ENCODE measurements around the gene ATXN7.

Gene ATXN7

DNA sequence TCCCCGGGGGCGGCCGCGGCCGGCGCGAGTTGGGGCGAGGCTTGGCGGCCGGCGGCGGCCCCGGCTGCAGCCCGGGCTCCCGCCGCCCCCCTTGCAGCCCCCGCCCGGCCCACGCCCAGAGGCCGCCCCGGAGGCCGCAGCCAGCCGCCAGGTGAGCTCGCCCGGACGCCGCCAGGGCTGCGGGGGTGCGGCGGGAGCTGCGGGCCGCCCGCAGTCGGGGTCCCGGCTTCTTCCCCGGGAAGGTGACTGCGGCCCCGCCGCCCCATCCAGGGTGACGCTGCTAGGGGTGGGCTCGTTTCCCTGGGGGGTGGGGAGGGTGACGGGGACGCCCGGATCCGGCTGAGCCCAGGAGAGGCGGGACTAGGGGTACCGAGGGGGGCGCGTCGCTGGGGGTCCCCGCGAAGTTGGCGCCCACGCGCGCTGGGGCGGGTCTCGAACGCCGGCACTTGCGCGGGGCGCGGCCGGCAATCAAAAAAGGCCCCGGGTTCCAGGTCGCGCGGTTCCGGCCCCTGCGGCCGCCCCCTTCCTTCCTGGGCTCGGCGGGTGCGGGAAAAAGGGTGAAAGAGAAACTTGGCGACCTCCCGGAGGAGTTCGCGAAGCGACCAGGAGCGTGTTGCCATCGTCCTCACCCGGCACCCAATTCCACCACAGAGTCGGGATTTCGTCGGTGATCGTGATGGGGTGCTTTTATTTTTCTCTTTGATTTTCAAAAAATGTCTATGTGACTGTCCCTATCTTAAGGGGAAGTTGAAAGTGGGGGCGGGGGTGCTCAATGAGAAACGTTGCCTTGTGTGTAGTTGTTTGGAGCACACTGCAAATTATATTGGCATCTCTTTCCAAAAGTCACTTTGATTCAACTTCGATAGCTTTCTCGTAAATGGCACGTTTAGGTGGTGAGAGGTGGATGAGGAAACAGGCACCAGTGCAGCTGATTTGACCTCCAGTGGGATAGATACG, 619 bp downstream of the ATXN7 start:
- peak in 1 of 2 donors; percentile 27 for DNase-seq (ENCODE audit: low read depth in 2 of 2, low spot score in 1 of 2)

DNA sequence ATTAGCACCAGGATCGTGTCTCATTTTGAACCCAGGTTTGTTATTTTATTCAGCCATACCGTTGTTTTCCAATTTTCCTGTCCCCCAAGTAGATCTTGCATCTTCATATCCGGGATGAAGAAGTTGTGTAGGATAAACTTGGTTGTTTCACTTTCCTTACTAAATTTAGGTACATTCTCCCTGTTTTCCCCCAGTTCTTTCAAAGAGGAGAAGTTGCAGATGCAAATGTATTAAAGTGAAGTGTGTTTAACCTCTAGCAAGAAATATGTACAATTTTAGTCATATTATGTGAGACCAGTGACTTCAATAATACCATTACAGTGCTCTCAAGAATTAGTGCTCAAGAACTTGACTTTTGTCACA, 1.3 kb downstream of the ATXN7 start:
- DNase-seq (ENCODE audit: low read depth in 2 of 2, low spot score in 1 of 2): no peak

DNA sequence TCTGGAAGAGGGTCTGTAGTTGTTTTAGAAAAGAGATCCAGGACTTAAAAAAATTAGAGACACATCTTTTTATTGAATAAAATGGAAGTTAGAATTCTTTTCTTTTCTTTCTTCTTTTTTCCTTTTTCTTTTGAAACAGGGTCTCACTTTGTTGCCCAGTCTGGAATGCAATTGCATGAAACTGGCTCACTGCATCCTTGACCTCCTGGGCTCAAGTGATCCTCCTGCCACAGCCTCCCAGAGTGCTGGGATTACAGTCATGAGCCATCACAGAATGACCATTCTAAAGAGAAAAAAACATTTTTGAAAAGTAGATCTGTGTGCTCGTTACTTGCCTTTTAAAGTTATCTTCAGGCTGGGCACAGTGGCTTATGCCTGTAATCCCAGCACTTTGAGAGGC, 3.6 kb downstream of the ATXN7 start:
- no peak for DNase-seq (ENCODE audit: low read depth in 2 of 2, low spot score in 1 of 2)

DNA sequence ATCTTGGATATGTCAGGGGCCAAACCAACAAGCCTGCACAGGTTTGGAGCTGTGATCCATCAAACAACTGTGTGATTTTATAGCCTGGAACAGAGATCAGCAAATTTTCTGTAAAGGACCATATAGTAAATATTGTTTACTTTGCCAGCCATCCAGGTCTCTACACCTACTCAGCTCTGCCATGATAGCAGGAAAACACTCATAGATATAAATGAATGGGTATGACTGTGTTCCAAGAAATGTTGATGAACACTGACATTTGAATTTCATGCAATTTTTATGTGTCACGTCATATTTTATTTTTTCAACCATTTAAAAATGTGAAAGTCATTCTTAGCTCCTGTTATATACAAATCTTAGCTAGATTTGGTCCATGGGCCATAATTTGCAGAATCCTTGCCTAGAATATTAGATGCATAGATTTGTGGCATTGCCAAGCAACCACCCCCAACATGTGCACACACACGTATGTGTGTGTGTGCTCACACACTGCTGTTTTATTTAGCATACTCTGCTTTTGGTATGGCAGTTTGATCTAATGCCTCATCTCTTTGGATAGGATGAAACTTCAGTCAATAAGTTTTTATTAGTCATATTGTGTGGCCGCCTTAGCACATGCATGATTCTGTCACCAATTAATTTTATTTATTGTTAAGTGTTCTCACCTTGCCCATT, 6.4 kb downstream of the ATXN7 start:
- no peak for DNase-seq (ENCODE audit: low read depth in 2 of 2, low spot score in 1 of 2)

DNA sequence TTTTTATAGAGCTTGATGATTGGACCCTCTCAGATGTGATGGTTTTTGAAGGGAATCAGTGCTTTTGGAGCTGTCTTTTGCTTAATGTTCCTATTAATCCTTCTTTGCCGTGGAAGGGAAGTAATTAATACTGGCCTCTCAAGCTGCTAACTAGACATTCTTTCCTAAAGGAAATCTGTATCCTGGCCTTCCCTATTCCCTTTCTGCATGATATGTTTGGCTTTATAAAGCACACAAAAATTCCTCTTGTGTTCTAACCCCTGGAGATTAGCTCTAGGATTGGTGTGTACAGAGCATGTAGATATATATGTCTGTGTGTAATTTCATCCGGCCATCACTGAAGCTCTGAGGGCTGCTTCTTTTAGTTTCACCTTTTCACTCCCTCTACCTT, 6.9 kb downstream of the ATXN7 start:
- no peak for DNase-seq (ENCODE audit: low read depth in 2 of 2, low spot score in 1 of 2)

DNA sequence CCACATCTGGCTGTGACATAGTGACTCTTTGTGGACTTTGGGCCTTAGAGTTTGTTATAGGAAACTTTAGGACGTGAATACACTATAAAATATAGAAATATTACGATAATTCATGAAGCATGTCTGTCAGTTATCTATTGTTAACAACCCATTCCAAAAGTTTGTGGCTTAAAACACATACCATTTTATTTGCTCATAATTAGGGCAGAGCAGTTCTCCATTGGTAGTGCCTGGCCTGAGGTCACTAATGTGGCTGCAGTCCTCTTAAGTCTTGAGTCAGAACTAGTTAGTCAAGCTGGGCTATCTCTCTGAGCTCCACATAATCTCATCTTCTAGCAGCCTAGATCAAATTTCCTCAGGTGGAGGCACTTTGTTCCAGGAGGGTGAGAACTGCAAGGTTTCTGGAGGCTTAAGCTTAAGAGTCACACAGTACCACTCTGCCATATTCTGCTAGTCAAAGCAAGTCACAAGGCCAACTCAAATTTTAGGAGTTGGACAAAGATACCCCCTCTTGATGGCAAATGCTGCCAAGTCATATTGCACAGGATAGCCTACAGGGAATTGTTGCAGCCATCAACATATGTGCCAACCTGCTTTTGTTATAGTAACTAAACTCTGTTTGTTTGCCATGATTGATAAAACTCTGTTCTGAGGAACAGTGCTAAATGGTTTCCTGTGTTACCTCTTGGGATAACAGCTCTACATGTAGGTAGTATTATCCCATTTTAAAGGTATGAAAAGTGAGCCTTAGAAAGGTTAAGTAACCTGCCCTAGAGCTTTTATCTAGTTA, 8.7 kb downstream of the ATXN7 start:
- DNase-seq (ENCODE audit: low read depth in 2 of 2, low spot score in 1 of 2): no peak

DNA sequence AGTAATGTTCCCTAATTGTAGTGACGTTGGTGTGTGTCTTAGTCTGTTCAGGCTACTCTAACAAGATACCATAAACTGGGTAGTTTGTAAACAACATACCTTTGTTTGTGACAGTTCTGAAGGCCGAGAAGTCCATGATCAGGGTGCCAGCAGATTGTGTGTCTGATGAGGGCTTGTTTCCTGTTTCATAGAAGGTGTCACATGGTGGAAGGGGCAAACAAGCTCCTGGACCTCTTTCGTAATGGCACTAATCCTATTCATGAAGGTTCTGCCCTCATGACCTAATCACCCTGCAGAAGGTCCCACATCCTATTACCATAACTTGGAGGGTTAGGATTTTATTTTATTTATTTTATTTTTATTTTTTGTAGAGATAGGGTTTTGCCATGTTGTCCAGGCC, 11.1 kb downstream of the ATXN7 start:
- no peak for DNase-seq (ENCODE audit: low read depth in 2 of 2, low spot score in 1 of 2)

DNA sequence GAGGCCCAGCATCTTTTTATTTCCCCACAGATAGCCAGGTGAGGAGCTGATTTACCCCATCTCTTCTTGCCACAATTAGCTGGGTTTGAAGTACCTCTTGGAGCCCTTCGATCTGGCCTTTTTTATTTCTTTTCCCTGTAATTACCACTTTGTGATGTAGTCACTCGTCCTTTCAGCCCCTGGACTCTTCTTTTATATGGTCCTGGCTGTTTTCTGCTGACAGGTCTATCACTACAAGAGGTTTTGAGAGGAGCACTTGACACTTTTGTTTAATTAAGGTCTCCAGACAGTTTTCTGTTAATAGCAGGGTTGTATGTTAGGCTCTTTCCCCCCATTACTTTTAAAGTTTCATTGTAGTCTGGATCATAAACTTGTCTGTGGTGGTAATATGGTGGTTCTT, 11.8 kb downstream of the ATXN7 start:
- DNase-seq (ENCODE audit: low read depth in 2 of 2, low spot score in 1 of 2): no peak

DNA sequence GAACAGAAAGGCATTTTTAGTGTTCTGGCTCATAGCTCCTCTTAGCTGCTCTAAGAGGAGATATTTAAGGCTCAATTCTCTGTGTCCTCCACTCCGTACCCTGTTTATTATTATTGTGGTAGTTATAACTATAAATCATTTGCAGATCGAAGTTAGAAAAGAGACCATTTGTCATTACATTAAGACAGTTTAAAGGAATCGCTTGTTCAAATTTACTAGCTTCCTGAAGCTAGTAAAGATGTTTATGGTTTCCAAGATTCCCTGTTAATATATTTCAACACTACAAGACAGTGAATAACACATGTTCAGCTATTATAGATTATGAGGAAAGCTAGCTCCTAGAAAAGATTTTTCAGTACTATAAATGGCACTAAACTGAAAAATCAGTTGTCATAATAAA, 12.6 kb downstream of the ATXN7 start:
- no peak for DNase-seq (ENCODE audit: low read depth in 2 of 2, low spot score in 1 of 2)

DNA sequence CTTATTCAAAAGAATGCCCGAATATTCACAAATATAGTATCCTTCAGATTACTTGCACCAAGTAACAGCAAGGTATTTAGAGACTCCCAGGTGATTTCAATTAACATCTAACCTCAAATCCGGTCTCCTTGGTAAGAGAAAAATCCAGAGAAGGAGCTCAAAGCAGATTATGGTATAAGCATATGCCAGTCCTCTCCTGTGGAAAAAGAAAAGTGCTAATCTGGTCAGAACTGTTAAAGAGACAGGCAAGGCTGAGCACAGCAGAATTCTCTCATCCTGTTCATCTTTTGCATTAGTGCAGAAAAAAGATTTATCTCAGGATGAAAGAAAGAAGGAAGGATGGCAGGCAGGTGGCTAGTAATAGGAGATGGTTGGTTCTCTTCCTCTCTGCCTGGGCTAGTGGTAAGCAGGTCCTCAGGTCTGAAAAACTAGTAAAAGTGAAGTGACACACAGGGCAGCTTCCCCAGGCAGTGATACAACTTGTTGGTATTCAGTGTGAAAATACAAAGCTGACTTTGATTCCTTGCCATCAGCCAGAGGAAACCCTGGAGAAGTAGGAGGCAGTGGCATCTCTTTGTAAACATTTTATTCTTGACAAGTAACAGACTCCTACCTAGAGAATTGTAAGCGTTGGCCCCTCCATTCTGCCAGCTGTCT, 14.2 kb downstream of the ATXN7 start:
- DNase-seq (ENCODE audit: low read depth in 2 of 2, low spot score in 1 of 2): no peak

DNA sequence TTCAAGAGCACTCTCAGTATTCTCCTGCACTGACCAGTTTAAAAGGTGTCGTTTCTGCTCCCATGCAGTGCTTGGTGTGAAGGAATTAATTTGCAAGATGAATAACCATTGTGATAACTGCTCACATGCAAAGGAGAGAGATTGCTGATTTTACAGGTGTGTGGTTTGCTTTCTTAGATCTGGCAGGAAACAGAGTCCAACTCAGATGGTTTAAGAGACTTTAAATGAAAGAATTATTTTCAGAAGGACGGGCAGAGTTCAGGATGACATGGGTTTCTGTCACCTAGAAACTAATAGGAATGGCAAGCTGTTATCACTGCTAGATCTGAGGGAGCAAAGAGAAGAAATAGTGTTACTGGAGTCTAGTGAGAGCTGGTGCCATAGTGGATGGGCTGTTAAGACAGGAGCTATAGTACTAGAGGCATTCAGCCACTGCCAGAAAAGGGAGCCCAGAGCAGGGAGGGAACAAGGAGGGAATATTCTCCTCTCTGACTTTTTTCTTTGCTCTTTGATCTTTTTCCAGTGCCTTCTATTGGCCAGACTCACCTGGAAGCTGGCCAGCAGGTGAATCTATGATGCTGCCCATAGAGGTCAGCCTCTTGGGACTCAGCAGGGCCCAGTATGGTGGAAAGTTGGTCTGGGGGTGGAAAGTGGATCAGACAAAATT, 14.9 kb downstream of the ATXN7 start:
- DNase-seq (ENCODE audit: low read depth in 2 of 2, low spot score in 1 of 2): no peak

DNA sequence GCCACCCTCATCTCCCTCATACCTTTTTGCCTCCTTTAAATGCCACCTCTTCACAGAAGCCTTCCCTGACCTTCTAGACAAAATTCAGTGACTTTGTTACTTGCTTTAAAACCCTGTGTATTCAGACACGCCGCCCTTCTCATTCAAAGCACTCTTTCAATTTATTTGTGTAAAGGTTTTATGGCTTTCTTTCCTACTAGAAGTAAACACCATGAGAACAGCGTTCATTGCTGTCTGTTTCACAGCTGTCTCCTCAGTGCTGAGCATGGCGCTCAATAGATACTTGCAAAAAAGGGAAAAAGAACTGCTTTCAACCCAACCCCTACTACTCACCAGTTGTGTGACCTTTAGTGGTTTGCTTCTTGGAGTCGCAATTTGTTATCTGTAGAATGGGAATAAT, 17.0 kb downstream of the ATXN7 start:
- no peak for DNase-seq (ENCODE audit: low read depth in 2 of 2, low spot score in 1 of 2)

DNA sequence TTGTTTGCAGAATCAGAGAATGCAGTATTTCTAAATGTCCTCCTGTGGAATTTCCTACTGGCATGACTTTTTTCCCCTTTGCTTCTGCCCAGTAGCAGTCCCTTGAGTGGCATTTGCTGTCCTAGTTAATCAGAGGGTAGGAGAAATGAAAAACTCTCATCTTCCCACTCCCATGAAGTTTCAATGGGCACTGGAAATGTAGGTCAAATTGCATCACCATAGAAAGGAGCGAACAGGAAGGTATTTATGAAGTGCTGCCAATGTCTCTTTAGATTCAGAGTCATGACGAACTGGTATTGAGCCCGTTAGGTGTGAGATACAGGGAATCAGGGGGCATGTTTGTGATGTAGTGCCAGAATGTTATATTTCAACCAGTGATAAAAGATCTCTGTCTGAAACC, 23.2 kb downstream of the ATXN7 start:
- DNase-seq (ENCODE audit: low read depth in 2 of 2, low spot score in 1 of 2): no peak

DNA sequence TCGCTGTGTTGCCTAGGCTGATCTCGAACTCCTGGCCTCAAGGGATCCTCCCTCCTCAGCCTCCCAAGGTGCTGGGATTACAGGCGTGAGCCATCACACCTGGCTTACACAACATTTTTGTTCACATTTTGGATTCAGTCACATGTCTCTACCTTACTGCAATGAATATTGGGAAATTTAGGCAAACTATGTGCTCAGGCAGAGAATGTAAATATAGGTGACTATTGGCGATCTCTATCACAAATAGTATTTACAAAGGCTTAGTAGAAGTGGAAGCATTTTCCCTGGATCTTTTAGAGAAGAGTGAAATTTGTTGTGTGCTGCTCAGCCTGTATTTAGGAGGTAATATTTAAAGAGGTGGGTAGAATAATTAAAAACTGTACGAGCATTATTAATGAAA, 27.9 kb downstream of the ATXN7 start:
- DNase-seq (ENCODE audit: low read depth in 2 of 2, low spot score in 1 of 2): no peak

DNA sequence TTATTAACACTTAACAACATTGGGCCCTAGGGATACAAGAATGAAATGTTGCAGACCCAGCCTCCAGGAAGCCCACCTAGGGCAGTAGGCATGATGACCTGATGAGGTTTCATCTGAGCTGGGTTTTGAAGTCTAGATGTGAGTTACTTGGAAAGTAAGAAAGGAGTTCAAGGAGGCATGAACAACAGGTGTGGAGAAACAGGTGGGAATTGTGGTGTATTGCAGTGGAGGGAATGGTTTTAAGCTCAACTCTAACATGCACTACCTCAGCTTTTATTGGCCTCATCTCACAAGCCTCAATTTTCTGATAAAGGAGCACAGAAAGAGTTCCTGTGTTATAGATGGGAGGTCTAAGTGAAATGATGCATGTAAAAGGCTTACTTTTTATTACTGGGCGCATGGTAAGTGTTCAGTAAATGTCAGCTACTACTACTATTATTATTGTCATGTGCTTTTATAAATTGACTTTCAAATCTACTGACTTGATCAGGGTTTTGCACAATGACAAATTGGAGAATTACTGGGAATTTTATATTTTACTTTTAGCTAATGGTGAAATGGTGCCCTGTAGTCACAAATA, 29.2 kb downstream of the ATXN7 start:
- no peak for DNase-seq (ENCODE audit: low read depth in 2 of 2, low spot score in 1 of 2)

DNA sequence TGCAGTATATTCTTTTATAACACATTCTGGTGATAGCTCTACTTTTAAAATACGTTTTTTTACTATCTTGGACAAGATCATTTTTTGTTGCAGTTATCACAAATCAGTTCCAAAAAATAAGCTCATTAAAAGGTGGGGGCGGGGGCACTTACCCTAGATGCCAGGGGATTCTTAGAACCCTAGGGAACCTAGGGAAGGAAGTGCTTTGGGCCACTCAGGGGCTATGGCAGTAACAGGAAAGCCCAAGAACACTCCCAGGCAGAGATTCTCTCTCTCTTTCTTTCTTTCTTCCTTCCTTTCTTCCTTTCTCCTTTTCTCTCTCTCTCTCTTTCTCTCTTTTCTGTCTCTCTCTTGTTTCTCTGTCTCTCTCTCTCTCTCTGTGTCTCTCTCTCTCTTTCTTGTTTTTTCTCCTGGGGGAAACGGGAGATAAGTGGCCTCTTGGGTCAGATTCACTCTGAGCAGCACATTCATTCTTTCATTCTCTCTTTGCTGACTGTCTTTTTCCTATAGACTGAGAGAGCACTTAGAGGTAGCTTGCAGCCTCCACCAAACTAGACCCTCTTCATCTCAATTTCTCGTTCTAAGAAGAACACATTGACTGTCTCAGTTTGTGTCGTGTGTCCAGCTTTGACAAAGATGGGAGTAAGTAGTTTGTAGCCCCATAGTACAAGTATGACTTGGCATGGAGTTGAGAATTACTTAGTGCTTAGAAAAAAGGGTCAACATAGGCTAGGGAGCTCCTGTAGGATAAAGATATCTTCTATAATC, 31.9 kb downstream of the ATXN7 start:
- DNase-seq (ENCODE audit: low read depth in 2 of 2, low spot score in 1 of 2): no peak

DNA sequence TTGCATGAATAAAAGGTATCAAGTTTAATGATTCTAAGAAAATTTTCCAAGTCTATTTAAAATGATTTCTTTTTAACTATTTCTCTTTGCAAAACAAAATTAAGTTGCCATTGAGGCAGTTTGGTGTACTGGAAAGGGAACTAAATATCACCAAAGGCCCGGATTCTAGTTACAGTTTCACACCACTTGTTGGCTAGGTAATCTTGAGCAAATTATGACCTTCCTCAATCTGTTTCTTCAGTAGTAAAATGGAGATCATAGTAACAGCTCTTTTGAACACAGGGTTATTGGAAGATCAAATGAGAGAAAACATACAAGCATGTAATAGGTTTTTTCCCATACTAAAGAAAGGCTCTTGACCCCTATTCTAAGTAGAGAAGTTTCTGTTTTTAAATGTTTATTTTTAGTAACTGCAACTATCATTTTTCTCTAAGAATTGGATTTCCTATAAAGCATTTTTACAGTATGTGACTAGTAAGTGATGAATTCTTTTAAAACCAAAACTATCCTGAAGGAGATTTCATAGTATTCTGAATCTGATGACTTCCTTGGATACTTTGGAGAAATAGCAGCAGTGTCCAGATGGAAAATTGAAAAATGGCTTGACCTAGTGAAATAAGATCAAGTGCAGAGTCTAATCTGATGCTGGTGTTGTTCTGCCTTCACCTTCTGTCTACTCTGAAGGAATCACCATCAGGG, 32.8 kb downstream of the ATXN7 start:
- no peak for DNase-seq (ENCODE audit: low read depth in 2 of 2, low spot score in 1 of 2)

DNA sequence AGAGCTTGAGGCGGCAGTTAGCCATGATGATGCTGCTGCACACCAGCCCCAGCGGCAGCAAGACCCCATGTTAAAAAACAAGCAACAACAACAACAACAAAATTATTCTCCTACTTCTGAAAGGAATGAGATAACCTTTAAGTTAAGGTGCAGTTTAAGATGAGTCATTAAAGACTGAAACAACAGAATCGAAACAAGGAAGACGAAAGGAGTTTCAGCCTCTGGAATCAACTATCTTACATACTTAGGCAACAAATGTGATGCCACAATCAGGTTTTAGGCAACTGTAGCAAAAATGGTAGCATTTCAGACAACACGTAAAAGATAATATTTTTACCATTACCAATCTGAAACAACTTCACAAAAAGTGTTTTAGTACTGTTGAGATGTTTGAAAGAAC, 36.3 kb downstream of the ATXN7 start:
- DNase-seq (ENCODE audit: low read depth in 2 of 2, low spot score in 1 of 2): no peak

DNA sequence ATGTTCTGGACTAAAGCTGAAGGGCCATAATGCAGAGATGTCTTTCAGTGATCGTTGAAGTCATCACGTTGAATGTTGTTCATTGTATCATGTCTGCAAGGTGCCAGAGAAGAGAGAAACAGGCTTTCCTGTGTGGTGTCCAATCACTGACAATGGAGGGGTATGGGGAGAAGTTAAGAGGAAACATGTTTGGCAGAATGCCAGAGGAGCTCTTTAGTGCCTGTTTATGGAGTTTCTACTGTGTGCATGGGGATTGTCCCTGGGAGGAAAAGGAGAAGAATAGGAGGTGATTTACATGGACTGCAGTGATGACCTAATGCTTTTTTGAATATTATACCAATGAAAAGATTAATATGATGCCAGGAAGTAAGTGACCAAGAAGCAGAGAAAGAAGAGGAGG, 36.8 kb downstream of the ATXN7 start:
- no peak for DNase-seq (ENCODE audit: low read depth in 2 of 2, low spot score in 1 of 2)

Measured in stimulated activated CD8-positive, alpha-beta memory T cell treated with anti-CD3 and anti-CD28 coated beads, Interleukin-4, amount 100 ng/mL, for 4 hours (primary cell).